K562 (cell line): ENCODE measurements around the gene ADIPOR2. TPM values are rescaled to one million over a fixed set of nuclear protein-coding genes. Genes with fewer than 3 reads are reported as not detected.
A peak's percentile ranks its signal among the peaks of the same experiment; 100 is the strongest.

Experiments
- ATAC-seq: fragments of 200-7000 bp; cut with Tn5 transposase; 3 replicates; pipeline ENCODE4 v1.9.1; 2020; ENCODE audit warnings: moderate library complexity
- BruUV-seq: library from RNA; stranded (reverse); fragments of 400-500 nt; replicated peaks from 2 replicates; lab custom pipeline; 2021; lab: Mats Ljungman, UMichigan
- CTCF ChIA-PET: fragments of 300-600 bp; formaldehyde crosslinking; extraction: SDS; loops from one replicate; lab custom pipeline; 2021; ENCODE audit warnings: low intra/inter-chr PET ratio; lab: Yijun Ruan, JAX
- POLR2A ChIA-PET: fragments of 300-600, 350-650 bp; sonication (Branson Sonifier 250); formaldehyde crosslinking; extraction: SDS; loops from one replicate; lab custom pipeline; 2021; ENCODE audit warnings: antibody characterized with exemption, inconsistent platforms; lab: Yijun Ruan, JAX
- DNase-seq, 4 experiments: peaks; one replicate each; pipeline versions ENCODE4 v3.0.0 to v3.0.0-alpha.2; 2011 to 2018; ENCODE audit warnings: low spot score in 3 of 4, mixed read lengths in 3 of 4; ENCODE audit errors: extremely low read depth in 1 of 4
- FAIRE-seq: peaks from 2 replicates; lab custom pipeline; 2011; peaks lifted over from hg19 to GRCh38; lab: Jason Lieb, UNC
- H2AFZ ChIP-seq: 2 replicates; pipeline ENCODE4 v1.6.0; 2011; ENCODE audit warnings: low read depth, low read length, control low read depth, inconsistent platforms
- H3K27ac ChIP-seq: fragments of 200-600 bp; 3 replicates; pipeline ENCODE4 v1.8.0; 2011; ENCODE audit warnings: low read depth, mild to moderate bottlenecking, control low read depth, inconsistent platforms, low read length, moderate library complexity, mixed read lengths; ENCODE audit errors: extremely low read depth
- H3K27me3 ChIP-seq, 2 experiments: fragments of 300-600 bp in 1 of 2; 2 replicates in 1 of 2; 3 replicates in 1 of 2; pipeline versions ENCODE4 v1.6.0 to v1.8.0; 2011; ENCODE audit warnings: inconsistent platforms in 2 of 2, low read length in 2 of 2, mild to moderate bottlenecking in 1 of 2, mixed read lengths in 1 of 2, moderate library complexity in 1 of 2; ENCODE audit not compliant: control insufficient read depth in 2 of 2, insufficient read depth in 2 of 2
- H3K36me3 ChIP-seq: fragments of 300-600 bp; 3 replicates; pipeline ENCODE4 v1.8.0; 2011; ENCODE audit warnings: mild to moderate bottlenecking, low read length, inconsistent platforms; ENCODE audit not compliant: control insufficient read depth, insufficient read depth
- H3K4me1 ChIP-seq, 2 experiments: fragments of 200-600 bp in 1 of 2; replicated peaks in 1 of 2; 2 replicates in 1 of 2; 3 replicates in 1 of 2; pipeline versions ENCODE4 v1.5.1 to v1.8.0; 2011; ENCODE audit warnings: inconsistent platforms in 2 of 2, low read length in 2 of 2, mild to moderate bottlenecking in 1 of 2, mixed read lengths in 1 of 2, moderate library complexity in 1 of 2; ENCODE audit not compliant: control insufficient read depth in 2 of 2, insufficient read depth in 2 of 2
- H3K4me2 ChIP-seq: 2 replicates; pipeline ENCODE4 v1.6.1; 2011; ENCODE audit warnings: low read length, control low read depth, inconsistent platforms, mixed read lengths; ENCODE audit not compliant: insufficient read depth
- H3K4me3 ChIP-seq: fragments of 200-600 bp; sonication (generic), shearing (Covaris generic); 2 replicates; pipeline ENCODE4 v1.5.1; 2016; ENCODE audit warnings: control low read depth, inconsistent platforms
- H3K79me2 ChIP-seq: fragments of 200-600 bp; 3 replicates; pipeline ENCODE4 v1.8.0; 2011; ENCODE audit warnings: low read length, inconsistent platforms; ENCODE audit not compliant: control insufficient read depth, insufficient read depth
- H3K9ac ChIP-seq, 2 experiments: 2 replicates each; pipeline versions ENCODE4 v1.6.0 to v1.6.1; 2011; ENCODE audit warnings: low read depth in 2 of 2, low read length in 2 of 2, control low read depth in 1 of 2, inconsistent platforms in 1 of 2, mild to moderate bottlenecking in 1 of 2, mixed read lengths in 1 of 2; ENCODE audit not compliant: insufficient read depth in 1 of 2
- H3K9me1 ChIP-seq: one replicate; pipeline ENCODE4 v1.6.0; 2011; ENCODE audit warnings: inconsistent platforms, mild to moderate bottlenecking, low read length, moderate library complexity; ENCODE audit not compliant: control insufficient read depth, insufficient read depth
- H3K9me3 ChIP-seq: replicated peaks from 2 replicates; pipeline ENCODE4 v1.5.1; 2011; ENCODE audit warnings: low read depth, low read length, inconsistent platforms; ENCODE audit not compliant: control insufficient read depth, insufficient read depth
- H4K20me1 ChIP-seq: replicated peaks from 2 replicates; pipeline ENCODE4 v1.6.1; 2011; ENCODE audit warnings: low read length, inconsistent platforms, mixed read lengths; ENCODE audit not compliant: control insufficient read depth, insufficient read depth
- BACH1 ChIP-seq: fragments of 200-800 bp; sonication (Bioruptor generic); IDR thresholded peaks from 2 replicates; pipeline ENCODE4 v1.6.1; 2016; ENCODE audit warnings: missing genetic modification characterization, missing compliant biosample characterization
- CBFA2T2 ChIP-seq: fragments of 450-650 bp; conservative IDR thresholded peaks from 2 replicates; pipeline ENCODE4 v1.6.1; 2017; ENCODE audit warnings: mild to moderate bottlenecking
- CREB1 ChIP-seq, 2 experiments: sonication (generic) in 1 of 2; formaldehyde crosslinking in 1 of 2; IDR thresholded peaks; 2 replicates each; pipeline versions ENCODE4 v1.6.1 to v1.8.0; 2012 to 2022; ENCODE audit warnings: inconsistent platforms in 1 of 2, mild to moderate bottlenecking in 1 of 2, missing genetic modification reagents in 1 of 2, moderate library complexity in 1 of 2
- CTBP1 ChIP-seq: fragments of 450-650 bp; IDR thresholded peaks from 2 replicates; pipeline ENCODE4 v1.6.1; 2016; ENCODE audit warnings: borderline replicate concordance
- ETV1 ChIP-seq: fragments of 450-650 bp; conservative IDR thresholded peaks from 2 replicates; pipeline ENCODE4 v1.6.1; 2016; ENCODE audit warnings: missing genetic modification characterization, control low read depth, low read depth, missing compliant biosample characterization
- GTF2F1 ChIP-seq: IDR thresholded peaks from 2 replicates; pipeline ENCODE4 v1.6.1; 2011; ENCODE audit warnings: low read depth, low read length, improper control_type of control experiment
- HDAC2 ChIP-seq: fragments of 450-650 bp; IDR thresholded peaks from 2 replicates; pipeline ENCODE4 v1.6.1; 2016; ENCODE audit warnings: mild to moderate bottlenecking
- JUND ChIP-seq, 2 experiments: IDR thresholded peaks; 2 replicates in 1 of 2; 3 replicates in 1 of 2; pipeline ENCODE4 v1.6.1; 2011; ENCODE audit warnings: borderline replicate concordance in 2 of 2, low read depth in 2 of 2, low read length in 2 of 2, improper control_type of control experiment in 1 of 2, missing biosample characterization in 1 of 2, missing genetic modification characterization in 1 of 2, missing genetic modification reagents in 1 of 2
- SMAD1 ChIP-seq: fragments of 150-350 bp; IDR thresholded peaks from 2 replicates; pipeline ENCODE4 v1.6.1; 2014; ENCODE audit warnings: low read length, low read depth; ENCODE audit not compliant: partially characterized antibody
- SMARCE1 ChIP-seq: fragments of 450-650 bp; IDR thresholded peaks from 2 replicates; pipeline ENCODE4 v1.7.1; 2016; ENCODE audit warnings: mild to moderate bottlenecking
- TCF3 ChIP-seq: sonication (generic); formaldehyde crosslinking; IDR thresholded peaks from 2 replicates; pipeline ENCODE4 v1.4.0; 2020; ENCODE audit warnings: mild to moderate bottlenecking, missing genetic modification reagents
- TEAD4 ChIP-seq, 2 experiments: sonication (generic) in 1 of 2; formaldehyde crosslinking in 1 of 2; IDR thresholded peaks; 2 replicates each; pipeline versions ENCODE4 v1.6.1 to v1.8.0; 2012 to 2022; ENCODE audit warnings: borderline replicate concordance in 1 of 2, inconsistent platforms in 1 of 2, low read length in 1 of 2, mild to moderate bottlenecking in 1 of 2, missing genetic modification reagents in 1 of 2
- ZNF184 ChIP-seq: sonication (generic); formaldehyde crosslinking; IDR thresholded peaks from 2 replicates; pipeline ENCODE4 v1.5.0; 2020; ENCODE audit warnings: missing genetic modification reagents
- ZNF583 ChIP-seq: fragments of 250-450 bp; sonication (Bioruptor Pico); IDR thresholded peaks from 2 replicates; pipeline ENCODE4 v1.4.0; 2020
- whole genome bisulfite sequencing: fragments of 100-300 bp; shearing (Covaris generic); methylation state at CpG from one replicate; pipeline ENCODE4 v1.1.6; 2016; ENCODE audit warnings: low coverage, mixed read lengths; ENCODE audit not compliant: insufficient coverage; ENCODE audit errors: missing lambda C conversion rate; 5-methylcytosine and 5-hydroxymethylcytosine counted together
- in situ Hi-C: fragments of 300-500 bp; cut with MboI; formaldehyde crosslinking; loops from 4 replicates; pipeline ENCODE4 v1.15.0; 2018; ENCODE audit warnings: inconsistent platforms, mixed read lengths
- intact Hi-C: fragments of 100-400 bp; cut with micrococcal nuclease; formaldehyde crosslinking; loops from 2 replicates; pipeline ENCODE4 v1.14.2; 2022
- polyA plus RNA-seq, 8 experiments: library from polyadenylated mRNA; depleted of rRNA in 4 of 8; stranded (reverse) in 5 of 8; unstranded in 3 of 8; fragments of >200 nt; fragmentation: Nextera tagmentation in 2 of 8; fragmentation: Illumina TruSeq in 1 of 8; extraction: Ambion mirVana in 2 of 8; extraction: Trizol in 1 of 8; gene quantifications; 2 replicates each; pipeline versions ENCODE4 v1.2.1 to v1.2.3, GENCODE V29; 2011 to 2014; ENCODE audit warnings: inconsistent platforms in 1 of 8, missing spikeins in 1 of 8
- total RNA-seq, 7 experiments: library from RNA; depleted of rRNA in 6 of 7; stranded (reverse); fragments of >200 nt in 6 of 7; fragmentation: Illumina TruSeq in 2 of 7; extraction: Trizol in 2 of 7; gene quantifications; 2 replicates each; pipeline versions ENCODE4 v1.2.1 to v1.2.3, GENCODE V29; 2011 to 2021; ENCODE audit warnings: low replicate concordance in 1 of 7
- TF ChIP-seq, protein P1 (sequence below): fragments of 450-650 bp; formaldehyde crosslinking; IDR thresholded peaks from 2 replicates; pipeline ENCODE4 v1.4.0; 2020; ENCODE audit warnings: mild to moderate bottlenecking, mixed read lengths
- TF ChIP-seq, protein P2 (sequence below), 2 experiments: fragments of 450-650 bp in 1 of 2; sonication (generic) in 1 of 2; formaldehyde crosslinking in 1 of 2; IDR thresholded peaks in 1 of 2; conservative IDR thresholded peaks in 1 of 2; 2 replicates each; pipeline versions ENCODE4 v1.6.1 to v1.8.1; 2016 to 2023; ENCODE audit warnings: mild to moderate bottlenecking in 2 of 2, moderate library complexity in 2 of 2, inconsistent platforms in 1 of 2, missing genetic modification reagents in 1 of 2

ADIPOR2 gene
- total and polyA plus RNA-seq, 9 of the 15 experiments (the other 6 are each of a cell fraction or from before 2014, with no cell fraction given), result 10.9 to 63.5 (median 46.0) TPM

DNA sequence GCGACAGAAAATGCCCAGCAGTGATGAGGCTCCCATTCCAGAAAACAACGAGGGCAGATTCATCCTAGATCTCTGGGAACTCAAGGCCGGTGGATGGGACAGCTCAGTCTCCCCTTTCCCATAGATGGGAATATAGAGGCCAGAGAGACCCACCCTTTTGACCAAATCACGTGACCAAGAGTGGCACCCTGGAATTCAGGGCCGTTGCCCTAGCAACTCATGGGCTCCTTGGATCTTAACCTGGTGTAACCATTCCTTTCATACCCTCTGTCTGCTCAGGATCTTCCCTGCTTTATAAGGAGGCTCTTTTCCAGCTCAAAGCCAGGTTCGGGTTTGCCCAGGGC, 121.0 kb downstream of the ADIPOR2 start (continued):
- TF ChIP-seq, protein P1, sequence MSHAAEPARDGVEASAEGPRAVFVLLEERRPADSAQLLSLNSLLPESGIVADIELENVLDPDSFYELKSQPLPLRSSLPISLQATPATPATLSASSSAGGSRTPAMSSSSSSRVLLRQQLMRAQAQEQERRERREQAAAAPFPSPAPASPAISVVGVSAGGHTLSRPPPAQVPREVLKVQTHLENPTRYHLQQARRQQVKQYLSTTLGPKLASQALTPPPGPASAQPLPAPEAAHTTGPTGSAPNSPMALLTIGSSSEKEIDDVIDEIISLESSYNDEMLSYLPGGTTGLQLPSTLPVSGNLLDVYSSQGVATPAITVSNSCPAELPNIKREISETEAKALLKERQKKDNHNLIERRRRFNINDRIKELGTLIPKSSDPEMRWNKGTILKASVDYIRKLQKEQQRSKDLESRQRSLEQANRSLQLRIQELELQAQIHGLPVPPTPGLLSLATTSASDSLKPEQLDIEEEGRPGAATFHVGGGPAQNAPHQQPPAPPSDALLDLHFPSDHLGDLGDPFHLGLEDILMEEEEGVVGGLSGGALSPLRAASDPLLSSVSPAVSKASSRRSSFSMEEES (CRISPR knock-in tag), result peak; percentile 67

- ATAC-seq, result peak; percentile 78
- Histone ChIP-seq H3K4me2 (no peak overlapping the region), H3K4me1 (peaks cover 27 to 30% of the 10 kb centered on the region in 2 experiments), H3K9me3 (no peaks in the 10 kb centered on the region), H3K9me1 (no peaks in the 10 kb centered on the region), H4K20me1 (no peaks in the 10 kb centered on the region; the same call in 1 of the 2 replicates), H3K4me3 (no peak overlapping the region), H3K27ac (no peak overlapping the region), H3K27me3 (peaks cover 11 to 39% of the 10 kb centered on the region in 2 experiments; a peak in 4 of 5 replicates), H3K9ac (peak overlapping the region in 1 of 2 experiments; percentile 56; a peak in 2 of 4 replicates), H3K79me2 (no peaks in the 10 kb centered on the region), H3K36me3 (no peaks in the 10 kb centered on the region), H2AFZ (no peak overlapping the region)
- intact Hi-C loops (loop anchor here (10.0 kb wide), 1 partner anchor 102 kb away; the partner anchor contains the start of gene CACNA2D4), in situ Hi-C loops (no loop called here)
- 4% methylated on average over 16 of the region's 17 CpGs for WGBS
- peak; percentile 83 for FAIRE-seq
- POLR2A ChIA-PET, result interaction anchor here (0.6 to 1.3 kb wide), 2 partner anchors 18 to 109 kb away, joined by 3 read pairs; no protein-coding TSS in a partner anchor
- no TSS peak for BruUV-seq
- DNase-seq, result peak; percentile 31 to 47 (median 37)
- CTCF ChIA-PET, result no interaction called here
- TF ChIP-seq BACH1 (peak; percentile 46; the same call in 1 of the 2 replicates), TCF3 (CRISPR knock-in tag) (peak; percentile 59), CBFA2T2 (peak; percentile 64), SMARCE1 (peak; percentile 84; the same call in 1 of the 2 replicates), CREB1 (IDR thresholded peaks at IDR 0.05) (no peak), CREB1 (CRISPR knock-in tag; IDR thresholded peaks at IDR 0.05) (peak; percentile 30; the same call in 1 of the 2 replicates), GTF2F1 (no peak), JUND (IDR thresholded peaks at IDR 0.05; ENCODE audit: borderline replicate concordance, low read depth, low read length) (peak; percentile 96), JUND (tag; IDR thresholded peaks at IDR 0.05; ENCODE audit: borderline replicate concordance, low read depth, low read length) (peak; percentile 95; the same call in 2 of the 3 replicates), ZNF184 (no peak), CTBP1 (peak; percentile 60), ETV1 (tag) (peak; percentile 69; the same call in 1 of the 2 replicates), SMAD1 (peak; percentile 57), ZNF583 (CRISPR knock-in tag) (no peak), HDAC2 (0 out of 2 replicates have a peak, but pooled peaks have one; percentile 41), TEAD4 (IDR thresholded peaks at IDR 0.05; ENCODE audit: low read length) (peak; percentile 52; the same call in 1 of the 2 replicates), TEAD4 (CRISPR knock-in tag; IDR thresholded peaks at IDR 0.05; ENCODE audit: borderline replicate concordance) (no peak)
- TF ChIP-seq, protein P2, sequence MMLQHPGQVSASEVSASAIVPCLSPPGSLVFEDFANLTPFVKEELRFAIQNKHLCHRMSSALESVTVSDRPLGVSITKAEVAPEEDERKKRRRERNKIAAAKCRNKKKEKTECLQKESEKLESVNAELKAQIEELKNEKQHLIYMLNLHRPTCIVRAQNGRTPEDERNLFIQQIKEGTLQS (IDR thresholded peaks at IDR 0.05), result peak; percentile 94
- TF ChIP-seq, protein P2 (CRISPR knock-in tag; conservative IDR thresholded peaks at IDR 0.05), result no peak
Observed at GRCh38 chr12:1812650-1813302, 121.9 kb downstream of the ADIPOR2 start.
